ENCODE measurements around the gene SART3.
A peak's percentile ranks its signal among the peaks of the same experiment; 100 is the strongest.
"Not testable (repeated sequence)": the region's sequence is repeated elsewhere in the genome, so short reads cannot be mapped to it uniquely, and the experiment has no call there.

Gene SART3

GRCh38 chr12:108519558-108519957 is 41.4 kb downstream of the SART3 start:
- DNase-seq, result no peak

DNA sequence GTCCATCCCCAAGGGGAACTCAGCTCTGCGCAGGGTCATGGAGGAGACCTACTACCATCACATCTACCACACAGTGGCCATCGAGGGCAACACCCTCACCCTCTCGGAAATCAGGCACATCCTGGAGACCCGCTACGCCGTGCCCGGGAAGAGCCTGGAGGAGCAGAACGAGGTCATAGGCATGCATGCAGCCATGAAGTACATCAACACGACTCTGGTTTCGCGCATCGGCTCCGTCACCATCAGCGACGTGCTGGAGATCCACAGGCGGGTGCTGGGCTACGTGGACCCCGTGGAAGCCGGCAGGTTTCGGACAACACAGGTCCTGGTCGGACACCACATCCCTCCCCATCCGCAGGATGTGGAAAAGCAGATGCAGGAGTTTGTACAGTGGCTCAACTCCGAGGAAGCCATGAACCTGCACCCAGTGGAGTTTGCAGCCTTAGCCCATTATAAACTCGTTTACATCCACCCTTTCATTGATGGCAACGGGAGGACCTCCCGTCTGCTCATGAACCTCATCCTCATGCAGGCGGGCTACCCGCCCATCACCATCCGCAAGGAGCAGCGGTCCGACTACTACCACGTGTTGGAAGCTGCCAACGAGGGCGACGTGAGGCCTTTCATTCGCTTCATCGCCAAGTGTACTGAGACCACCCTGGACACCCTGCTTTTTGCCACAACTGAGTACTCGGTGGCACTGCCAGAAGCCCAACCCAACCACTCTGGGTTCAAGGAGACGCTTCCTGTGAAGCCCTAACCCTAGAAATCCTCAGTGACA is 42.1 kb downstream of the SART3 start:
- DNase-seq, result no peak

GRCh38 chr12:108518101-108518715 is 42.8 kb downstream of the SART3 start:
- DNase-seq, result no peak

DNA sequence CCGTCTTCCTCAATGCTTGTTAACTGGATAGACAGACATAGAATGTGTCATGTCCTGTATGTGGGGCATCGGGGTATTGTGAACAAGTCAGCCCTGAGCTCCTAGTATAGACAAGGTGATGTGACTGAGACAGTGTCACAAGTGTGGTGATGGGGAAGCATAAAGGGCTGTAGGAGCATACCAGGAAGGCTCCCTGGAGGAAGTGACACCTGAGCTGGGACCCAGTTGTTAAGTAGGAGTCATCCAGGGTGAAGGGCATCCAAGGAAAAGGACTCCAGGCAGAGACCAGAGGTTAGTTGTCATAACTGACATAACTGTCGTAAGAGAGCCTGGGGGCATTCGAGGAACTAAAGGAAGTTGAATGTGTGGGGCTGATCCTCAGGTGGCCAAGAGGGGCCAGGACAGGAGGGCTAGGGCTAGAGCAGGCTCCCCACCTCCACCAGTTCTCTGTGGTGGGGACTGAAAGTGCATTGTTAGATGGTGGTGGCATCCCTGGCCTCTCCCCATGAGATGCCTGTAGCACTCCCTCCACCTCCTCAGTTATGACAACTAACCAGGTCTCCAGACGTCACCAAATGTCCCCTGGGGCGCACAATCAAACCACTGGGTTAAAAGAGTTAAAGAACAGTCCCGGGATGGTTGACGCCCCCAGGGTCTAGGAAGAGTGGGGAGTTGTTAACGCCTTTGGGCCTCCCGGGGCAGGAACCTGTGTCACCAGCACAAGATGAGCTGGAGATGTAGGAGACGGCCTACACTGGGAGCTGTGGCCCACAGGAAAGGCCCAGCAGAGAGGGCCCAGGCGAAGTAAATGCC is 43.5 kb downstream of the SART3 start:
- no peak for DNase-seq

DNA sequence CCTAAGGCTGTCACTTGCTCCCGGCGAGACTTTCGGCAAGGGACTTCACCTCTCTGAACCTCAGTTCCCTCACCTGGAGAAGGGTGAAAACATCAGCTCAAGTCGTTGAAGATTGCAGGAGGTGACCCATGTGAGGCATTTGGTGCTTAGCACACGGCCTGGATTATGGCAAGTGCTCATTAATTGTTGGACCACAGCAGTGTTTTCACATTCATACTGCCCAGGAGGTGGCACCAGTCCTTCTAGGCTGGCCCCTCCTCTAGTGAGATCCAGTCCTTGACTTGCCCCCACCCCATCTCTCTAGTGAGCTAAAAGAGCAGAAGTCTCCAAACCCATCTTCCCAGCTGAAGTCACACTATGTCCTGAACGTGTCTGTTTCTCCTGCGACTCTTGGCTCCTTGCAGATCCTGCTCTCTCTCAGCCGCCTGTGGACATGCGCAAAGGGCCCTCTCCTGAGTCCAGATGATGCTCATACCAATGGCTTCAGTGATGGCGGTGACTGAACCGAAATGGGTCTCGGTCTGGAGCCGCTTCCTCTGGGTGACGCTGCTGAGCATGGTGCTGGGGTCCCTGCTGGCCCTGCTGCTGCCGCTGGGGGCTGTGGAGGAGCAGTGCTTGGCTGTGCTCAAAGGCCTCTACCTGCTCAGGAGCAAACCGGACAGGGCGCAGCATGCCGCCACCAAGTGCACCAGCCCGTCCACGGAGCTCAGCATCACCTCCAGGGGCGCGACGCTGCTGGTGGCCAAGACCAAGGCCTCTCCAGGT is 44.3 kb downstream of the SART3 start:
- DNase-seq, result no peak

DNA sequence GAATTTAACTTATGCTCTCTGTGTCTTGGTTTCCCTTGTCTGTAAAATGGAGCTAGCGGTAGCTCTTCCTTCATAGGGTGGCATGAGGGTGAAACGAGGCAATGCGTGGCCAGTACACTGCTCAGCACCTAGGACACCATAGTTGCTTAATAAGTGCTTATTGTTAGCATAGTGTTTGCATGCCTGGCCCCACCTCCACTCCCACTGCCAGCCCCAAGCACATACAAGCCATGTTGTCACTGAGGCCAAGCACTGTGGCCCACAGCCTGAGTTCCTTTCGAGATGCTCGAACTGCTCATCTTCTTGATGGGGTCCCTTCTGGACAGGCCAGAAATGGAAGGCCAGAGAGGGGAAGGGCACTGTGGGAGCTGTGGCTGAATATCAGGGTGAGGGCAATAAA is 45.1 kb downstream of the SART3 start:
- DNase-seq, result no peak

DNA sequence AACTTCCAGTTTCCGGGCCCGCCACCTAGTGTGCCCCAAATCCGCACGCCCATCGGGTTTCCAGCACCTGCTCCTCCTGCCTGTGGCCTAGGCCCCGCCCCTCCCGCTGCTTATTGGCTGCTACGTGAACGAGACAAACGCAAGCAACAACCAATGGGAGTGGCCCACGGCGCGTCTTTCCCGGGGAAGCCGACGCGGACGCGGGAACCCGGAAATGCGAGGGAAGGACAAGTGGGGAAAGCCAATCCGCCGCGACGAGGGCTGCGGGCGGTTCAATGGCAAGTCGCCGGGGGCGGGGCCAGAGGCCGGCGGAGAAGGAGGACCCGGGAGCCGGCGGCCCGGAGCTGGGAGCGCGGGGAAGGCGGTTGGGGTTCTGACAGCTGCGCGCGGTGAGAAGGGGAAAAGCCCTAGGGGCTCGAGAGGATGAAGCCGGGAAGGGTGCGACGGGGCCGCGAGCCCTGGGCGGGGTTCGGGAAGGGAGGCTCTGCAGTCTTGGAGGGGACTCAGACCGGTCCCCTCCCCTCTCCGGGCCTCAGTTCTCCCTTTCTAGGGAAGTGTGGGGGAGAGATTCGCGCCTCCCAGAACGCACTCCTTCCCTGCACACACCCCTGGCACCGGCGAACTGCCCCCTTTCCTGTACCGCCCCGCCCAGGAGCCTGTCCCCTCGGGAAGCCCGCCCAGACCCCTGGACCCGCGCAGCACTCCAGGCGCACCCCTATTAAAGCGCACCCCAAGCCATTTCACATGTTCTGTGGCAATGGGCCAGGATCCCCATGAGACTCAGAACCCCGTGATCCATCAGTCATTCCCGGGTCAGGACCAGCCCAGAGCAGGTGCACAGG is 45.8 kb downstream of the SART3 start, which contains the start of gene FICD:
Gene FICD (plus strand): TSS at position 305 of the 842 bp plus-strand sequence. CDS start 1,696 bp downstream, outside the sequence.
- DNase-seq, result peak; percentile 87

GRCh38 chr12:108514468-108514972 is 46.5 kb downstream of the SART3 start:
- DNase-seq, result no peak

GRCh38 chr12:108511633-108512540 is 49.1 kb downstream of the SART3 start:
- peak; percentile 64 for DNase-seq

DNA sequence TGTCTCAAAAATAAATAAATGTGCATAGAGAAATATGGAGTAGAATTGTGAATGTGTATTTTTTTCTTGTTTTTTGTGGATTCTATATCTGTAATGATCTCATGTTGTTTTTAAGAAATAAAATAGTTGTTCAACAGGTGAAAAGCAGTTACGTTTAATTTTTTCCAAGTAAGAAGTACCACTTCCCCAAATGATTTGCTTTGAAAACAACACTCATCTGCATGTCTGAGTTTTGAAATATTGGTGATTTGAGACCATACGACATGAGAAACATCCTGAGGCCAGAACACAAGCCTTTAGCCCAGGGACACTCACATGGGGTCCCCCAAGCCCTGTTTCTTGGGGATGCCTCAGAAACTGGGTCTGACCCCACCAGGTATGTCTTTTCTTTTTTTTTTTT is 50.1 kb downstream of the SART3 start:
- DNase-seq, result no peak

- DNase-seq, result no peak
These were observed 51.2 kb downstream of the SART3 start for GRCh38 chr12:108509806-108510205.

- DNase-seq, result no peak
These were observed 52.9 kb downstream of the SART3 start for GRCh38 chr12:108507971-108508642.

GRCh38 chr12:108505129-108505528 is 55.8 kb downstream of the SART3 start:
- no peak for DNase-seq

DNA sequence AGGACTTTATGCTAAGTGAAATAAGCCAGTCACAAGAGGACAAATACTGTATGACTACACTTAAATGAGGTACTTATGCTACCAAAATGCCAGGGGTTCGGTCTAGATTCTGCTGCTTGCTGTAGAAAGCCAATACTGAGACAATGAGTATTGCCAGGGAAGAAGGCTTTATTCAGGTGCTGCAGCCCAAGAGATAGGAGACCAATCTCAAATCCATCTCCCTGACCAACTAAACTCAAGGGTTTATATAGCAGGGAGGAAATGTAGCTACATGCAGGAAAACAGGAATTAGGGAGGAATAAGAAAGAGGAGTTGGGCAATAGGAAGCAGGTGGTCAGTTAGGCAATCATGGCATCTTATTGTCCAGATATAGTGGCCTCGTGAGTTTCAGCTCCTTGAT is 58.1 kb downstream of the SART3 start:
- no peak for DNase-seq

GRCh38 chr12:108498136-108498535 is 62.8 kb downstream of the SART3 start:
- no peak for DNase-seq

- DNase-seq, result peak; percentile 14
These were observed 65.0 kb downstream of the SART3 start for GRCh38 chr12:108495823-108496579.

- no peak for DNase-seq
These were observed 65.9 kb downstream of the SART3 start for GRCh38 chr12:108495054-108495453.

DNA sequence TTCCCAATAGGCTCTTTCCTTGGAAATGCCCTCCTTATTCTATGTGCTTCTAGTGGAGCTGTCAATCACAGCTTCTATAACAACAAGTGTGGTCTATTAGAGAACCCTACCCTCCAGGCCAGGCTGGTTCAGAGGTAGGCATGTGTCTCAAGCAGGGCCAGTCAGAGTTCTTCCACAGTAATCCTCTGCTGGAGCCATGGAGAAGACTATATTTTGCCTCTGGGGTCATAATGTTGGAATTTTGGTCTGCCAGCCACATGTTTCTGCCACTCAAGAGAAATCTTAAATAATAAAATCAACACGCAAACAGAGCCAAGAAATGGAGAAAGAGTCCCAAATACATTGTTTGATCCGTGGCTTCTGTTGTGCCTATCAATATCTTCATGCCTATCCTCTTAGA is 69.7 kb downstream of the SART3 start:
- DNase-seq, result no peak

DNA sequence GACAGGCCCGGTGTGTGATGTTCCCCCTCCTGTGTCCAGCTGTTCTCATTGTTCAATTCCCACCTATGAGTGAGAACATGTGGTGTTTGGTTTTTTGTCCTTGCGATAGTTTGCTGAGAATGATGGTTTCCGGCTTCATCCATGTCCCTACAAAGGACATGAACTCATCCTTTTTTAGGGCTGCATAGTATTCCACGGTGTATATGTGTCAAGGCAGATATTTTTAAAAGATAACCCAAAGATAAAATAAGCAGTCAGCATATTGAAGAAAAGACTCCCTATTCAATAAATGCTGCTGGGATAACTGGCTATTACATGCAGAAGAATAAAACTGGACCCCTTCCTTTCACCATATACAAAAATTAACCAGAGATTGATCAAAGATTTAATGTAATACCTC is 73.9 kb downstream of the SART3 start:
- DNase-seq, result not testable (repeated sequence)

Data from NCI-H524 treated with DMSO at 0.1 percent for 48 hours (cell line).